Nephron (organoid): ENCODE results near the gene C1QC.

Experiments used
- H3K27ac Mint-ChIP-seq, 3 experiments: 2 replicates each; pipeline ENCODE4 v1.8.0; 2020; ENCODE audit warnings: mixed read lengths in 3 of 3, mild to moderate bottlenecking in 2 of 3, moderate library complexity in 1 of 3
- H3K27me3 Mint-ChIP-seq: 2 replicates; pipeline ENCODE4 v1.8.0; 2021; ENCODE audit warnings: low read depth, mild to moderate bottlenecking, moderate library complexity, mixed read lengths
- H3K36me3 Mint-ChIP-seq: 2 replicates; pipeline ENCODE4 v1.8.0; 2020; ENCODE audit warnings: low read depth, mixed read lengths
- H3K4me1 Mint-ChIP-seq: 2 replicates; pipeline ENCODE4 v1.8.0; 2020; ENCODE audit warnings: mixed read lengths
- H3K4me3 Mint-ChIP-seq, 3 experiments: 2 replicates each; pipeline ENCODE4 v1.8.0; 2020; ENCODE audit warnings: mild to moderate bottlenecking in 3 of 3, mixed read lengths in 3 of 3, moderate library complexity in 2 of 3
- H3K9me3 Mint-ChIP-seq: 2 replicates; pipeline ENCODE4 v1.8.0; 2020; ENCODE audit warnings: mixed read lengths
- CTCF ChIP-seq, 3 experiments: fragments of 200-600 bp; sonication (generic); IDR thresholded peaks; one replicate each; pipeline ENCODE4 v1.5.0; 2021; ENCODE audit warnings: antibody characterized with exemption in 3 of 3; ENCODE audit not compliant: unreplicated experiment in 3 of 3

C1QC gene

GRCh38 chr1:22643928-22644327 is 495 bp downstream of the C1QC start:
- no peak for TF ChIP-seq CTCF (IDR thresholded peaks at IDR 0.05; ENCODE audit: unreplicated experiment in 3 of 3)
- H3K27me3 Mint-ChIP-seq = peaks cover 17% of the 10 kb centered on the region
- H3K4me1 Mint-ChIP-seq = peaks cover 5% of the 10 kb centered on the region
- H3K36me3 Mint-ChIP-seq = no peaks in the 10 kb centered on the region
- no peak overlapping the region for H3K4me3 Mint-ChIP-seq
- H3K27ac Mint-ChIP-seq = no peak overlapping the region
- H3K9me3 Mint-ChIP-seq = no peaks in the 10 kb centered on the region

GRCh38 chr1:22645931-22646330 is 2.5 kb downstream of the C1QC start:
- Mint-ChIP-seq H3K4me3 (no peak overlapping the region), H3K4me1 (peaks cover 5% of the 10 kb centered on the region), H3K9me3 (no peaks in the 10 kb centered on the region), H3K27ac (no peak overlapping the region), H3K27me3 (peaks cover 15% of the 10 kb centered on the region), H3K36me3 (no peaks in the 10 kb centered on the region)
- TF ChIP-seq CTCF (IDR thresholded peaks at IDR 0.05; ENCODE audit: unreplicated experiment in 3 of 3) = no peak

GRCh38 chr1:22646384-22646783 is 3.0 kb downstream of the C1QC start:
- Mint-ChIP-seq H3K27me3 (peaks cover 11% of the 10 kb centered on the region), H3K36me3 (no peaks in the 10 kb centered on the region), H3K27ac (no peak overlapping the region), H3K4me1 (peaks cover under 1% of the 10 kb centered on the region), H3K9me3 (no peaks in the 10 kb centered on the region), H3K4me3 (no peak overlapping the region)
- no peak for TF ChIP-seq CTCF (IDR thresholded peaks at IDR 0.05; ENCODE audit: unreplicated experiment in 3 of 3)

GRCh38 chr1:22650089-22650693 is 6.8 kb downstream of the C1QC start:
- no peak for TF ChIP-seq CTCF (IDR thresholded peaks at IDR 0.05; ENCODE audit: unreplicated experiment in 3 of 3)
- H3K4me1 Mint-ChIP-seq = peaks cover 10% of the 10 kb centered on the region
- no peaks in the 10 kb centered on the region for H3K36me3 Mint-ChIP-seq
- peaks cover 16% of the 10 kb centered on the region for H3K27me3 Mint-ChIP-seq
- H3K9me3 Mint-ChIP-seq = no peaks in the 10 kb centered on the region
- no peak overlapping the region for H3K27ac Mint-ChIP-seq
- H3K4me3 Mint-ChIP-seq = no peak overlapping the region

GRCh38 chr1:22651941-22652856 is 8.8 kb downstream of the C1QC start:
- Mint-ChIP-seq H3K9me3 (no peaks in the 10 kb centered on the region), H3K36me3 (no peaks in the 10 kb centered on the region), H3K4me3 (no peak overlapping the region), H3K4me1 (peaks cover 10% of the 10 kb centered on the region), H3K27ac (no peak overlapping the region), H3K27me3 (peaks cover 29% of the 10 kb centered on the region)
- no peak for TF ChIP-seq CTCF (IDR thresholded peaks at IDR 0.05; ENCODE audit: unreplicated experiment in 3 of 3)
